HG02885 (cell line): Measurements from ENCODE around the gene METTL26.

Experiments
- ATAC-seq: cut with Tn5 transposase; IDR thresholded peaks from one replicate; pipeline ENCODE4 v1.9.1; 2021; ENCODE audit warnings: mild to moderate bottlenecking; ENCODE audit not compliant: unreplicated experiment, poor library complexity

Gene METTL26

DNA sequence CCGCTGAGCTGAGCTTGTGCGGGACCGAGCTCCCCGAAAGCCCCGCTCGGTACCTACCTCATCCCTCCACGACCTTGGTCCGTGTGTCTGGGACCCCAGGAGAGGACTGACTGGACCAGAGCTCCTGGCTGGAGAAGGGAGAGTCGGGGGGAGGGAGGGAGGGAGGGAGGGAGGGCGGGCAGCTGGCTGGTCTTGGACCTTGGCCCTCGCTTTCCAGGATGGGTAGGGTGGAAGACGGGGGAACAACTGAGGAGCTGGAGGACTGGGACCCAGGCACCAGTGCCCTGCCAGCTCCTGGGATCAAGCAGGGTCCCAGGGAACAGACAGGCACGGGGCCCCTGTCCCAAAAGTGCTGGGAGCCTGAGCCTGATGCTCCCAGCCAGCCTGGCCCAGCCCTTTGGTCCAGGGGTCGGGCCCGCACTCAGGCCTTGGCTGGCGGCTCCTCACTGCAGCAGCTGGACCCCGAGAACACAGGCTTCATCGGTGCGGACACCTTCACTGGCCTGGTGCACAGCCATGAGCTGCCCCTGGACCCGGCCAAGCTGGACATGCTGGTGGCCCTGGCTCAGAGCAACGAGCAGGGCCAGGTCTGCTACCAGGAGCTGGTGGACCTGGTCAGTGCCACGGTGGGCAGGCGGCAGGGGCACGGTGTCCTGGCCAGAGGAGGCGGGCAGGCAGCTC is 39.9 kb upstream of the METTL26 start:
- ATAC-seq: no peak

DNA sequence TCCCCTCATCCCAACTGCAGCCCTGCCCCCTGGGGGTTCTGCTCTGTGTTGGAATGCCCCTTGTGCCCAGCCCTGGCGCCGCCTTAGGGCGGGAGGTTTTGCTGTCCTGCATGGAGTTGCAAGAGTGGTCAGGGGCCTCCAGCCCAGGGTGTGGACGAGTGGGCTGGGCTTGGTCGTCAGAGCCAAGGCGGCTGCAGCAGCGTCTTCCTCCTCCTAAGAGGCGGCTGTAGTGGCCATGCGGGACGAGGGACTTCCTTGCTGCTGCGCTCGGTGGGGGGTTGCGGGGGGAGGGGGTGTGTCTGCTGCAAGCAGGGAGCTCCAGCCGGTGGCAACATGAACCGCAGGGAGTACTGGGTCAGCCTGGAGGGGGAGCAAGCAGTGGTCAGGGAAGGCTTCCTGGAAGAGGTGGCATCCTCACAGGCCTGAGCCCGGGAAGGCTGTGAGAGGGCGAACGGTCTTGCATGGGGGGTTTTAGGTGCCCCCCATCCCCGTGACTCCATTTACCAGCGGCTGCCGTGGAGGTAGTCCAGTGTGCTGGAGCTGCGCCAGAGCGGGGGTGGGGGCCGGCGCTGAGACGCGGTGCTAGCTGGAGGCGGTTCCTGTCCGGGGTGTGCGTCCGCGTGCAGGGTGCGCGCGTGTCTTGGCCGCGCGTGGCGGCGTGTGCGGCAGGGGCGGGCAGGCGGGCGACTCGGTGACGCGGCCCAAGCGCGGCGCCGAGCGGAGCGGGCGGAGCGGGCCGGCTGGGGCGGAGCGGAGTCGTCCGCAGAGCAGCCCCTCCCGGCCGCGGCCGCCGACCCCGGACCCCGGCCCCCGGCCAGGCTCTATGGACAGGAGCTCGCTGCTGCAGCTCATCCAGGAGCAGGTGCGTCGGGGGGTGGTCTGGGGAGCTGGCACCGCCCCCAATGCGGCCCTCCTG is 39.1 kb upstream of the METTL26 start, which contains the start of gene RHBDL1:
TSS of gene RHBDL1 (plus strand) at position 704 of the 916 bp plus-strand sequence. CDS start at position 824, 120 bp downstream.
- no peak for ATAC-seq

DNA sequence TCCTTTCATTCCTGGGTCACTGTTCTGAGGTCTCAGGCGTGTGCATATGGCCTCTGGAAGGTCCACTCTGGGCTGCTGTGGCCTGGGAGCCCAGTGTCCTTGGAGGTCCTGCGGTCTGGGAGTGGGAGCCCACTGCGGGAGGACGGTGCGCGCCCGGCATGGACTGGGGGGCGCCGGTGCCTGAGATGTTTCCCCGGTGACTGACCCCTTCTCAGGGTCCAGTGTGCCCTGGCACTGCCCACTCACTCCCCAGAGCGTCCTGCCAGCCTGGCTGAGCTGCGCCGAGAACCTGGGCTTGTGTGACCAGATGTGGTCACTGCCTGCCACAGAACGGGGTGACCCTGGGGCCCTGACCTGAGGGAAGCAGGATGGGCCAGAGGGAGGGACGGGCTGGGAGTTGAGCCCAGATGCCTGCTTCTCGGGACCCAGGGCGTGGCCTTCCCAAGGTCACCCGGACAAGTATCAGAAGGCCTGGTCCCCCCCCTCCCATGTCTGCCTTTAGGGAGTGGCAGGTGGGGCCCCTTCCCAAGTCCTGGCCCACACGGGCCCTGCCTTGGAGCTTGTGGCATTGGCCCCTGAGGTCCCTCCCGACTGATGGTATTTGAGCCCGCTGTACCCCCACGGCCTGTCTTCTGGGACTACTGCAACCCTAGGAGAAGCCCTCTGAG is 38.2 kb upstream of the METTL26 start:
- ATAC-seq: no peak

DNA sequence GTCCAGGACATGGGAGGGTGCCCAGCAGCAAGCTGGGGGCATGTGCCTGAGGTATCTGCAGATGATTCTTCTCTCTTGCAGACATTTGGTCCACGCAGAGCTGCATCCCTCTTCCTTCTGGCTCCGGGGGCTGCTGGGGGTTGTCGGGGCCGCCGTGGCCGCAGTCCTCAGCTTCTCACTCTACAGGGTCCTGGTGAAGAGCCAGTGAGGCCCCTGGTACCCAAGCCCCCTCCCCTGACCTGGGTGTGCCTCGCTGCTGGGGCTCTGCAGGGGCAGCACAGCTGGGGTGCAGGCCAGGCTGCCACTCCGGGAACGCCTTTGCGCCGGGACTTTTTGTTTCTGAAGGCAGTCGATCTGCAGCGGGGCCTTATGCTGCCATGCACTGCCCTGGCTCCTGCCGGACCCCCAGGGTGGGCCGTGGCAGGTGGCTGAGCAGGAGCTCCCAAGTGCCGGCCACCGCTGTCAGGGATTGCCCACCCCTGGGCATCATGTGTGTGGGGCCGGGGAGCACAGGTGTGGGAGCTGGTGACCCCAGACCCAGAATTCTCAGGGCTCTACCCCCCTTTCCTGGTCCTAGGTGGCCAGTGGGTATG is 37.4 kb upstream of the METTL26 start:
- no peak for ATAC-seq

DNA sequence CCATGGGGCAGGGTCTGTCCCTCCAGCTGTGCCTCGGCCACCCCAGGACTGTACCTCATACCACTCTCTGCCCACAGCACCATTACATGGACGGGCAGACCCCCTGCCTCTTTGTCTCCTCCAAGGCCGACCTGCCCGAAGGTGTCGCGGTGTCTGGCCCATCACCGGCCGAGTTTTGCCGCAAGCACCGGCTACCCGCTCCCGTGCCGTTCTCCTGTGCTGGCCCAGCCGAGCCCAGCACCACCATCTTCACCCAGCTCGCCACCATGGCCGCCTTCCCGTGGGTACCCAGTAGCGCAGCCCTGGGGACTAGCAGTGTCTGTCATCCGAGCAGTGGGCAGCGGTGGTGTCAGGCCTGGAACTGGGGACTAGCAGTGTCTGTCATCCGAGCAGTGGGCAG is 36.7 kb upstream of the METTL26 start:
- no peak for ATAC-seq

DNA sequence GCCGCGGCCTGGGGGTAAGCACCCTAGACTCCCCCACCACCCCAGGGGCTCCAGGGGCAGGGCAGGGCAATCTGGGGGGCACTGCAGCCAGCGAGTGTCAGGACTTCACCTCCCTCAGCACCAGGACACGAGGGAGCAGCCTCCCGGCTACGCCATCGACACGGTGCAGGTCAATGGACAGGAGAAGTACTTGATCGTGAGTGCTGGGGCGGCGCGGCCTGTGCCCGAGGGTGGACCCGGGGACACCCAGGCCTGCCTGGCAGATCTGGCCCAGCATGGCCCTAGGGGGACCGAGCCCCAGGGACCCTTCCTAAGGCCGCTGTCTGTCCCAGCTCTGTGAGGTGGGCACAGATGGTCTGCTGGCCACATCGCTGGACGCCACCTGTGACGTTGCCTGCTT is 36.3 kb upstream of the METTL26 start:
- no peak for ATAC-seq

DNA sequence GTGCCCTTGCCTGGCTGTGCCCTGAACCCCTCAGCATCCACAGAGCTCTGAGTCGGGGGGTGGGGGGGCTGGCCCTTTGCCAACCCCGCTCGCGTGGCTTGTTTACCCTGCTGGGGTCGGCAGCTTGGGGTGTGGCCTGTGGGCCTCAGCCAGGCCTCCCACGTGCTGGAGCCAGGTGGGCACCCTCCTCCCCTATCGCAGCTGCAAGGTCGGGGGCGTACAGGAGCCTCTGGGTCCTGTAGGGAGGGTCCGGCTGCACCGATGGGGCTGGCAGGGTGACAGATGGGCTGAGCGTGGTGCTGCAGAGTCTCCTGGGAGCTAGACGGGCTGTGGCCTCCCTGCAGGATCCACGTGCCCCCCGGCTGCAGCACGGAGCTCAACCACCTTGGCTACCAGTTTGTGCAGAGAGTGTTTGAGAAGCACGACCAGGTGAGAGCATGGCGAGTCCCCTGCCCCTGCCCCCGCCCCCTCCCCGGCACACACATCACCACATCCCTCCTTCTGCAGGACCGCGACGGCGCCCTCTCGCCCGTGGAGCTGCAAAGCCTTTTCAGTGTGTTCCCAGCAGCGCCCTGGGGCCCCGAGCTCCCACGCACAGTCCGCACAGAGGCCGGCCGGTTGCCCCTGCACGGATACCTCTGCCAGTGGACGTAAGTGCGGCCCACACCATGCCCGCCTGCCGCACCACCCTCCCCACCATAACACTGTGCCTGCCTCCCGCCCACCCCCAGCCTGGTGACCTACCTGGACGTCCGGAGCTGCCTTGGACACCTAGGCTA is 35.4 kb upstream of the METTL26 start:
- no peak for ATAC-seq

DNA sequence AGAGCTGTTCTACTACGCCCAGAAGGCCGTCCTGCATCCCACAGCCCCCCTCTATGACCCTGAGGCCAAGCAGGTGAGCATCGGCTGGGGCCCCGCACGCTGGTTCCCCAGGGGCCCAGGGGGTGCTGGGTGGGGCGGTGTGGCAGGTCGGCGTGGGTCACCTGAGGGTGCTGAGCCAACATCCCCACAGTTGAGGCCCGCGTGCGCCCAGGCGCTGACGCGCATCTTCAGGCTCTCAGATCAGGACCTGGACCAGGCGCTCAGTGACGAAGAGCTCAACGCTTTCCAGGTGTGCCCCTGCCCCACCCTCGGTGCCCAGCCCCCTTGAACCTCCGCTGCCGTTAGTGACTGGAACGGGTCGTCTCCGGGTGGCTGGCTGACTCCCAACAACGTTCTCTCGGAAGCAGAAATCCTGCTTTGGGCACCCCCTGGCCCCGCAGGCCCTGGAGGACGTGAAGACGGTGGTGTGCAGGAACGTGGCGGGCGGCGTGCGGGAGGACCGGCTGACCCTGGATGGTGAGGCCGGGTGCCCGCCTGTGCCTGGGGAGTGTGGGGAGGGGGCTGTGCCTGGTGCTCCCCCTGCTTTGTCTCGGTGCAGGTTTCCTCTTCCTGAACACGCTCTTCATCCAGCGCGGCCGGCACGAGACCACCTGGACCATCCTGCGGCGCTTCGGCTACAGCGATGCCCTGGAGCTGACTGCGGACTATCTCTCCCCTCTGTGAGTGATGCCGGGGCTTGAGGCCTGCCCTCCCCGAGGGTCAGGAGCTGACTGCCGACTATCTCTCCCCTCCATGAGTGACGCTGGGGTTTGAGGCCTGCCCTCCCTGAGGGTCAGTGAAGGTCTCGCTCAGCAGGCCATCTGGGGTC is 34.6 kb upstream of the METTL26 start:
- no peak for ATAC-seq

DNA sequence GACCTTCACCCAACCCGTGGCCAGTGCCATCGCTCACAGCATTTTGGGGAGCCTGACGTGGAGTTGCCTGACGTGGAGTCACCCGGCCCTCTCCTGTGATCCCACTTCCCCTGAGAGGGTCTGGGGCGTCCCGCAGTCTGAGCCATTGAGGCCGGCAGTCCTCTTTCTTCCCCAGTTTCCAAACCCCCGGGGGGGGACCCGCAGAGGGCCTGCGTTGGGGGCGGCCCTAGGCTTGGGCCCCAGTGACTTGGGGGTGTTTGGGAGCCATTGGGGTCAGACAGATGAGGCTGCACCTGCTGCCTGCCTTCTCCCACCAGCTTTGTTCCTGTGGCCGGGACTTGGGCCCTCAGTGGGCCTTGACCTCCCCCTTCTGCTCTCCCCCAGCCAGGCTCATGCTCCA is 33.6 kb upstream of the METTL26 start:
- ATAC-seq: no peak

DNA sequence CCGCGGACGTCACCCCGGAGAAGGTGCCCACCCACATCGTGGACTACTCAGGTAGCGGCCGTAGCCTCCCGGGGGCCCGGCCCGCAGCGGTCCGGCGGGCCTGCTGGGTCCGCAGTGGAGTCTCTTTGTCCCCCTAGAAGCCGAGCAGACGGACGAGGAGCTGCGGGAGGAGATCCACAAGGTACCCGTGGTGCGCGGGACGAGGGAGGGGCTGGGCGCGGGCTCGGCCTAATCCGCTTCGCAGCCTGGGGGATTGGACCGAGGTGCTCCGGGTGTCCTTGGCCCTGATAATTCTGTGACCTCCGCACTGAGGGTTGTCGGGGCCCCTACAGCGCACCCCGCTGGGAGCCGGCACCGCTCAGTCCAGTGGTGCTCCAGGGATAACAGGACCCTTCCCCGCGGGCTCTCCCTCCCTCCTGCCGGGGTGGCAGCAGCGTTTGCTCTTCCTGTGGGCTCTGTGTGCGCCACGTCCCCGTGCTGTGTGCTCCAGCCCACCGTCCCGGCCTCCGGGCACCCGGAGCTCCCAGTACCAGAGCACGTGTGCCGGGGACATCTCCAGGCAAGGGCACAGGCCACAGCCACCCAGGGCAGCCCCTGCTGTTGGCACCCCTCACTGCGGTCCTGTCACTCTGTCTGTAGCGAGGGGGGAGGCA is 32.5 kb upstream of the METTL26 start:
- no peak for ATAC-seq

DNA sequence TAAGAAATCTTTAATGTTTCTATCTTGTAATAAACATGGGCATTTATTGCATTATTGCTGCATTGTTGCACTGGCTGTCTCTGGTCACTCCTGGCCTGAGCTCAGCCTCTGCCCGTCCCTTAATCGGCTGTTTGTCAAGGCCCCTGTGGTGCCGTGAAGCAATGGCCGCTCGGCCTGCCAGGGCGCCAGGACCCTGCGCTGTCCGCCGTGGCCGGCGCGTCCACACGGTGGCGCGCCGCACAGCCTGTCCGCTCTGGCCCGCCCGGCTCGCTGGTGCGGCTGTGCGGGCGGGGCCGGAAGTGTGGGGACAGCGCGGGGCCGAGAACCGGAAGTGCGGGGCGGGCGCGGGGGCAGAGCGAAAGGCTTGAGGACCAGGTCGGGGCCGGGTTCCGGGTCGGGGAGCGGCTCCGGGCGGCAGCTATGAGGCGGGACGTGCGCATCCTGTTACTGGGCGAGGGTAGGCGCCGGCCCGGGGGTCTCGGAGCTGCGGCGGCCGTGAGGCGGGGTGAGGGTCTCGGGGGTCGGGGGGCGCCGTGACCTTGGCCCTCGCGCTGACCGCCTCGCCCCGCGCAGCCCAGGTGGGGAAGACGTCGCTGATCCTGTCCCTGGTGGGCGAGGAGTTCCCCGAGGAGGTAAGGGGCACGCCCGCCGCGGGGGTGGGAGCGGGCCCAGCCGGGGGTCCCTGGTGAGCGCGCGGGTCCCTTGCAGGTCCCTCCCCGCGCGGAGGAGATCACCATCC is 31.8 kb upstream of the METTL26 start, which contains the start of gene RHOT2:
TSS of gene RHOT2 (plus strand) at position 353 of the 739 bp plus-strand sequence. CDS start at position 421, 68 bp downstream.
- ATAC-seq: peak; percentile 89

DNA sequence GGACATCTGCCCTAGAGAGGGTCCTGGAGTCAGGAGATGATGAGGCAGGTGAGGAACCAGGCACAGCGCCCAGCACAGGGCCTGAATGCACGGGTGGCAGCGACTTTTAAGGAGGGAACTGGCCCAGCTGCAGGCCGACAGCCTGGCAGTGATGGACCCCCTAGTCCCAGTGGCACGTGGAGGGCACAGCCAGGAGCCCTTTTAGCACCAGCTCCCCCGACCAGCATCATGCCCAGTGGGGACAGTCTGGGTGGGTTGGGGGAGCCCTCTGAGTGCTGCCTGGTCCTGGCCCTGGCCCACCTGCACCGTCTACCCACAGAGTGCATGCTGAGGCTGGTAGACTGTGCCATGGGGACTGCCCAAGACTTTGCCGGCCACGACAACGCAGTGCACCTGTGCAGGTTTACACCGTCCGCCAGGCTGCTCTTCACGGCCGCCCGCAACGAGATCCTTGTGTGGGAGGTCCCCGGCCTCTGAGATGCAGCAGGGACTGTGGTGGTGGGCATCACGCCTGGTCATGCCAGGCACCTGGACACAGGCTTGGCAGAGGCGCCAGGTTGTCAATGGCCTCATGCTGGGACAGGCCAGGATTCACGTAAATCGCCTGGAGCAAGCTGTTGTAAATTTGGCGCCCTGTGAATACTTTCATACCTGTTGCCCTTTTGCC is 31.1 kb upstream of the METTL26 start:
- no peak for ATAC-seq

DNA sequence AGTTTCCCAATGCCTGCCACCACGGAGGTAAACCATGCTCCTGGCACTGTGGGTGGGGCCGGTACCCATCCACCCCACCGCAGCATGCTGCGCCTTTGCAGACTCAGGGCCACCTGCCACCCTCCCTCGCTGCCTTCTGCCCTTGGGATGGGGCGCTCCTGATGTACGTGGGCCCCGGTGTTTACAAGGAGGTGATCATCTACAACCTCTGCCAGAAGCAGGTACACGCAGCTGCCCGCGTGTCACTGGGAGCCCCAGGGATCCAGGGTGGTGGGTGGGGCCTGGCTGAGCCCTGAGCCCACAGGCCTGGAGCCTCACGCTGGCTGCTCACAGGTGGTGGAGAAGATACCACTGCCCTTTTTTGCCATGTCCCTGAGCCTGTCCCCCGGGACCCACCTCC is 30.5 kb upstream of the METTL26 start:
- no peak for ATAC-seq

DNA sequence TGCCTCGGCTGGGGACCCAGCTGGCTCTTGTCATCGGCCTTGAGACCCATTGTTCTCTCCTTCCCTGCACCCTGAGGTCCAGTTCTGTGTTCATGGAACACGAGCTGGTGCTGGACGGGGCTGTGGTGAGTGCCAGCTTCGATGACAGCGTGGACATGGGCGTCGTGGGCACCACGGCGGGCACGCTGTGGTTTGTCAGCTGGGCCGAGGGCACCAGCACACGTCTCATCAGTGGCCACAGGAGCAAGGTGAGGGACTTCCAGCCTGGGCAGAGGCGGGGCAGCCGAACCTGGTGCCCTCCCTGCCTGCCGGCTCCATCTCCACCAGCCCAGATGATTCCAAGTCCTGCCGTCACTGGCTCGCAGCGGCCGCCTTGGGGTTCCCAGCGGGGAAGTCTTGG is 26.5 kb upstream of the METTL26 start:
- ATAC-seq: no peak

DNA sequence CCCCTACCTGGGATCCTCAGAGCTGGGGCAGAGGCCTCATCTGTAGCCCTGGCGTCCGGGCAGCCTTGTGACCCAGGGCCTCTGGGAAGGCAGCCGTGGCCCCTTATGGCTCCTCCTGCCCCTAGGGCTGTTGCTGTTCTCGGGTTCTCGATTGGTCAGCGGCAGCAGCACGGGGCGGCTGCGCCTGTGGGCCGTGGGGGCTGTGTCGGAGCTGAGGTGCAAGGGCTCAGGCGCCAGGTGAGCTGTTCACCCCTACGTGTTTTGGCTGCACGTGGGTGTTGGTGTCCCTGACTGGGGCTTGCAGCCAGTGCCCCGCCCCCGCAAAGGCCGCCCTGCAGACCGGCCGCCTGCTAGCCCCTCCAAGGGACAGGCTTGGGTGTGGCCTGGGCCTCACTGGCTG is 26.0 kb upstream of the METTL26 start:
- no peak for ATAC-seq

DNA sequence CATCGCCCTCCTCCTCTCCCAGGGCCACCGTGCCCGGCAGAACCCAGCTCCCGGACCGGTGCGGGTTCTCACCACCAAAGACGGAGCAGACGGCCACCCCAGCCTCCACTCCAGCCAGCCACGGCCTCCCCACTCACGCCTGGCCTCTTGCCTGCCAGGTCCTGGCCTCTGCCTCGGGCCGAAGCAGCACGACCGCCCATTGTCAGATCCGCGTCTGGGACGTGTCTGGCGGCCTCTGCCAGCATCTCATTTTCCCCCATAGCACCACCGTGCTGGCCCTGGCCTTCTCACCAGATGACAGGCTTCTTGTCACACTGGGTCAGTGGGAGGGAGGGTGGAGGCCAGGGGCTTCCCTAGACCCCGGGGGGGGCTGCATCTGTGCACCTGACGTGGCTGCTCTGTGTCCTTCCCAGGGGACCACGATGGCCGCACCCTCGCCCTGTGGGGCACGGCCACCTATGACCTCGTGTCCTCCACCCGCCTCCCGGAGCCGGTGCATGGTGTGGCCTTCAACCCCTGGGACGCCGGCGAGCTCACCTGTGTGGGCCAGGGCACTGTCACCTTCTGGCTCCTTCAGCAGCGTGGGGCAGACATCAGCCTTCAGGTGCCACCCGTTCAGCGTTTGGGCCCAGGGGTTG is 25.2 kb upstream of the METTL26 start:
- no peak for ATAC-seq
